Right atrium auricular region (tissue), 2 donors: ENCODE results near the gene CDK14. TPM values are rescaled to one million over a fixed set of nuclear protein-coding genes. Genes with fewer than 3 reads are reported as not detected.

Experiments used
- DNase-seq: peaks from one replicate; pipeline ENCODE4 v3.0.0-alpha.2; 2019; ENCODE audit warnings: low spot score
- H3K27ac ChIP-seq, 2 donors: fragments of 200-600 bp; sonication (generic); 1 replicate in 1 of 2; 2 replicates in 1 of 2; pipeline ENCODE4 v1.5.1; 2016 to 2019
- H3K27me3 ChIP-seq, 2 donors: fragments of 200-600 bp; sonication (generic); one replicate each; pipeline versions ENCODE4 v1.5.1 to v1.6.0; 2017 to 2019
- H3K36me3 ChIP-seq: fragments of 200-600 bp; sonication (generic); one replicate; pipeline ENCODE4 v1.5.1; 2016
- H3K4me1 ChIP-seq, 2 donors: fragments of 200-600 bp; sonication (generic); one replicate each; pipeline versions ENCODE4 v1.5.1 to v1.6.0; 2017 to 2019
- H3K4me3 ChIP-seq, 2 donors: fragments of 200-600 bp; sonication (generic); 1 replicate in 1 of 2; 2 replicates in 1 of 2; pipeline ENCODE4 v1.5.1; 2017 to 2019; ENCODE audit warnings: mild to moderate bottlenecking in 1 of 2, moderate library complexity in 1 of 2
- H3K9me3 ChIP-seq, 2 donors: fragments of 200-600 bp; sonication (generic); one replicate each; pipeline ENCODE4 v1.5.1; 2019
- CTCF ChIP-seq, 2 donors: fragments of 200-600 bp; sonication (generic); IDR thresholded peaks; one replicate each; pipeline ENCODE4 v1.5.1; 2019; ENCODE audit warnings: antibody characterized with exemption in 2 of 2
- total RNA-seq, 2 donors: library from RNA; depleted of rRNA; stranded (reverse); fragments of >200 nt; gene quantifications; one replicate each; pipeline ENCODE4 v1.1.0, GENCODE V29; 2016

The CDK14 gene
- total RNA-seq, 2 donors from 2014 or later: 21.5 to 37.9 TPM

GRCh38 chr7:91091631-91092030 is 495.5 kb downstream of the CDK14 start:
- no peak overlapping the region for H3K4me3 ChIP-seq
- no peaks in the 10 kb centered on the region for H3K9me3 ChIP-seq
- no peak for TF ChIP-seq CTCF (IDR thresholded peaks at IDR 0.05)

DNA sequence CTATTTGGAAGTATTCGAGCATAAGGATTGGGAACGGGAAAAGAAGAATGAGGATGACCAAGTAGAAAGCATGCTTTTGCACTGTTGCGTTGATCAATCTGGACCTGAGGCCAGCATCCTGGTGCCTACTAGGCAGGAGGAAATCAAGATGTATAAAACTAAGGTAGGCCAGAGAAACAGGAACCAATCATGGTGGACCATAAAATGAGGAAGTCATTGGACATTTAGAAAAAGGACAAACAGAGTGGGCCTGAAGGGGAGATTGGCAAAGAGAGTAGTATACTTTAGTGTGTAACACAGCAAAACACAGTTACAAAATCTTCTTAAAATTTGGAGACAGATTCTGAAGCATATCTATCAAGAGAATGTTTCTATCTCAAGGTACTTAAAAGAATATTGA is 497.1 kb downstream of the CDK14 start:
- Histone ChIP-seq H3K27me3 (no peaks in the 10 kb centered on the region), H3K4me1 (peaks cover 0 to 8% of the 10 kb centered on the region in 2 donors), H3K4me3 (no peak overlapping the region), H3K27ac (no peak overlapping the region), H3K36me3 (no peaks in the 10 kb centered on the region), H3K9me3 (no peaks in the 10 kb centered on the region)
- DNase-seq: no peak
- no peak for TF ChIP-seq CTCF (IDR thresholded peaks at IDR 0.05)

More at GRCh38 chr7:91091631-91092030, 495.5 kb downstream of the CDK14 start:
- no peak overlapping the region for H3K27ac ChIP-seq
- no peaks in the 10 kb centered on the region for H3K36me3 ChIP-seq
- H3K4me1 ChIP-seq: peaks cover 0 to 8% of the 10 kb centered on the region in 2 donors
- no peak for DNase-seq
- H3K27me3 ChIP-seq: no peaks in the 10 kb centered on the region

GRCh38 chr7:91098566-91098965 is 502.4 kb downstream of the CDK14 start:
- Histone ChIP-seq H3K27ac (no peak overlapping the region), H3K36me3 (no peaks in the 10 kb centered on the region), H3K27me3 (no peaks in the 10 kb centered on the region), H3K4me3 (no peak overlapping the region), H3K4me1 (no peaks in the 10 kb centered on the region), H3K9me3 (no peaks in the 10 kb centered on the region)
- TF ChIP-seq CTCF (IDR thresholded peaks at IDR 0.05): no peak
- DNase-seq: no peak

DNA sequence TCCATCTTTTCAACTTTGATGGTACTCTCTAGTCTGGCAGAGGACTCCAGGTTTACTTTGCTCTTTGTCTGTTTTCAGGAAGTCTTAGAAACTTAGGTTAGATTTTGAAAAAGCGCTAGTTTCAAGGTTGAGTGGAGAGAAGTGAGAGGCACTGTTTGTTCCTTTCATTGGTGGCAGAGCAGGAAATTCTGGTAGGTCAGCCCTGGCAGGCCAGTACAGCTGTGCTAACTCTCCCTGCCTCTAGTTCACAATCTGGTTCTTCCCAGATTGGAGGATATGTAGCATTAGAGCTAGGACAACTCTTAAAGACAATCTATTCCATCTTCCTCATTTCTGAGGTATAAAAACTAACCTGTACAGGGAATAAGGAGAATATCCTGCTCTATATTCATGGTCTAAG is 507.2 kb downstream of the CDK14 start:
- no peaks in the 10 kb centered on the region for H3K36me3 ChIP-seq
- no peak overlapping the region for H3K27ac ChIP-seq
- TF ChIP-seq CTCF (IDR thresholded peaks at IDR 0.05): no peak
- DNase-seq: no peak
- H3K9me3 ChIP-seq: no peaks in the 10 kb centered on the region
- no peaks in the 10 kb centered on the region for H3K27me3 ChIP-seq
- H3K4me3 ChIP-seq: no peak overlapping the region
- H3K4me1 ChIP-seq: no peaks in the 10 kb centered on the region

DNA sequence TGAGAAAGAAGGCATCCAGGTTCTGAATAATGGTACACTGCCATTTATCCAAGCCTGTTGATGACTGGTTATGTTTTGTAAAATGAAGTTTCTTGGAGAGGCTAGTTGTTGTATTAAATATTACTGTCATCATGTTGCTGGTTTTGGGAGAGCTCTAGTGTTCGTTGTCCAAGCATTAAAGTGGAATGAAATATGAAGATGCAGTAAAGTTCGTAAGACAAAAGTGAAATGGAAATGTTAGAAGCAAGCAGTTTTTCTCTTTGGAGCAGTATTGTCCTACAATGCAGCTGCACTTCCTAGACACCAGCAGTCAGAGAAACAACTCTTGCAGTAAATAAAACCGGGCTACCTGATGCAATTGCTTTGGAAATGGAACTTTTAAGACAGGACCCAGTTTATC is 511.3 kb downstream of the CDK14 start:
- no peak for TF ChIP-seq CTCF (IDR thresholded peaks at IDR 0.05)
- Histone ChIP-seq H3K27me3 (no peaks in the 10 kb centered on the region), H3K9me3 (no peaks in the 10 kb centered on the region), H3K36me3 (no peaks in the 10 kb centered on the region), H3K4me1 (no peaks in the 10 kb centered on the region), H3K27ac (no peak overlapping the region), H3K4me3 (no peak overlapping the region)
- DNase-seq: no peak

DNA sequence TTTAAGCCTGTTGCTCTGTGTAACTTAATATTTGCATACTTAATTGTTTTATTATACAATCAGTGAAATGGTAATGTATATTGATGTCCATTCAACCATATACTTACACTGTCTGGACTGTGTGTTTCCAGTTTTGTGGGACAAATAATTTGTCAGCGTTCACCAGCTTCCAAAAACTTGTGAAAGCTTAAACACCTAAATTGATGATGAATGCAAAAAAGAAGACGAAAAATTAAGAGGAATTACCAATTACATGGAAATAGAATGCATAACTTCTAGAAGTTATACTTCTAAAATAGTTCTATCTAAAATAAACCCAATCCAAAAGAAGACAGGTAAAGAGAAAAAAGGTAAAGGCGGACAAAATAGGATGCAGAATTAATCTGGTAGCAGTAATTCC is 513.1 kb downstream of the CDK14 start:
- no peak overlapping the region for H3K4me3 ChIP-seq
- H3K27me3 ChIP-seq: no peaks in the 10 kb centered on the region
- no peaks in the 10 kb centered on the region for H3K9me3 ChIP-seq
- no peak for TF ChIP-seq CTCF (IDR thresholded peaks at IDR 0.05)
- no peak overlapping the region for H3K27ac ChIP-seq
- H3K36me3 ChIP-seq: no peaks in the 10 kb centered on the region
- H3K4me1 ChIP-seq: peaks cover 0 to 3% of the 10 kb centered on the region in 2 donors
- DNase-seq: no peak
